ENCODE results near the gene EPM2AIP1. TPM values are rescaled to one million over a fixed set of nuclear protein-coding genes. Genes with fewer than 3 reads are reported as not detected.

The EPM2AIP1 gene
- total RNA-seq, 1 donor from 2014 or later, result 29.2 TPM

DNA sequence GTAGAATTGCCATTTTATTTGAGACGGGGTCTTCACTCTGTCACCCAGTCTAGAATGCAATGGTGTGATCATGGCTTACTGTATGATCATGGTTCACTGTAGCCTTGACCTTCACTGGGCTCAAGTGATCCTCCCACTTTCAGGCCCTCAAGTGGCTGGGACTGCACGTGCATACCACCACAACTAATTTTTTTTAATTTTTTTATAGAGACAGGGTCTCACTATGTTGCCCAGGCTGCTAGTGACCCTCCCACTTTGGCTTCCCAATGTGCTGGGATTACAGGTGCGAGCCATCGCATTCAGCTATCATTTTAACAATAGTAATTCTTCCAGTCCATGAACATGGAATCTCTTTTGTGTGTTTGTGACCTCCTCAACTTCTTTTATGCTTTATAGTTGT, 11.9 kb downstream of the EPM2AIP1 start:
- Mint-ChIP-seq H3K4me3 (no peak overlapping the region), H3K27ac (no peak overlapping the region), H3K27me3 (no peaks in the 10 kb centered on the region), H3K4me1 (ENCODE audit: unreplicated experiment) (no peaks in the 10 kb centered on the region), H3K9me3 (peaks cover 8% of the 10 kb centered on the region), H3K36me3 (peaks cover 28% of the 10 kb centered on the region)
- TF ChIP-seq, protein P1, sequence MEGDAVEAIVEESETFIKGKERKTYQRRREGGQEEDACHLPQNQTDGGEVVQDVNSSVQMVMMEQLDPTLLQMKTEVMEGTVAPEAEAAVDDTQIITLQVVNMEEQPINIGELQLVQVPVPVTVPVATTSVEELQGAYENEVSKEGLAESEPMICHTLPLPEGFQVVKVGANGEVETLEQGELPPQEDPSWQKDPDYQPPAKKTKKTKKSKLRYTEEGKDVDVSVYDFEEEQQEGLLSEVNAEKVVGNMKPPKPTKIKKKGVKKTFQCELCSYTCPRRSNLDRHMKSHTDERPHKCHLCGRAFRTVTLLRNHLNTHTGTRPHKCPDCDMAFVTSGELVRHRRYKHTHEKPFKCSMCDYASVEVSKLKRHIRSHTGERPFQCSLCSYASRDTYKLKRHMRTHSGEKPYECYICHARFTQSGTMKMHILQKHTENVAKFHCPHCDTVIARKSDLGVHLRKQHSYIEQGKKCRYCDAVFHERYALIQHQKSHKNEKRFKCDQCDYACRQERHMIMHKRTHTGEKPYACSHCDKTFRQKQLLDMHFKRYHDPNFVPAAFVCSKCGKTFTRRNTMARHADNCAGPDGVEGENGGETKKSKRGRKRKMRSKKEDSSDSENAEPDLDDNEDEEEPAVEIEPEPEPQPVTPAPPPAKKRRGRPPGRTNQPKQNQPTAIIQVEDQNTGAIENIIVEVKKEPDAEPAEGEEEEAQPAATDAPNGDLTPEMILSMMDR (conservative IDR thresholded peaks at IDR 0.05), result no peak
- DNase-seq (ENCODE audit: extremely low spot score, unreplicated experiment), result no peak

DNA sequence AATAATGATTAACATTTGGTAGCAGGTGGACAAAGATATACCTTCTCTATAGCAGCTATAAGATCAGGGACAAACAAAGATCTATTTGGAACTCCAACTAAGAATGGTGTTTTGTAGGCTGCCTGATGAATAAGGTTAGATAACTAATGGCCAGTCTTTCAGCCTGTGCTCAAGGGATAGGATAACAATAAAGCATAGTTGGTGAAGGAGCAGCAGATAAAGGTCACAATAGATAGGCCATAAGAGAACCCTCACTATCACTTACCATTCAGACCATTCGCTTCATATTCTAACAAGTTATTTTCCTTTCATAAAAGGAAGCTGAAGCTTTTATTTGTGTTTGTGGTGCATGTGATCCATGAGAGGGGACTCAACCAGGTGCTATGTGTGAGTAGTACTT, 19.8 kb downstream of the EPM2AIP1 start:
- Mint-ChIP-seq H3K4me1 (ENCODE audit: unreplicated experiment) (peaks cover 6% of the 10 kb centered on the region), H3K36me3 (no peaks in the 10 kb centered on the region), H3K4me3 (no peak overlapping the region), H3K27ac (no peak overlapping the region), H3K9me3 (no peaks in the 10 kb centered on the region), H3K27me3 (no peaks in the 10 kb centered on the region)
- DNase-seq (ENCODE audit: extremely low spot score, unreplicated experiment), result no peak
- TF ChIP-seq, protein P1 (conservative IDR thresholded peaks at IDR 0.05), result no peak

DNA sequence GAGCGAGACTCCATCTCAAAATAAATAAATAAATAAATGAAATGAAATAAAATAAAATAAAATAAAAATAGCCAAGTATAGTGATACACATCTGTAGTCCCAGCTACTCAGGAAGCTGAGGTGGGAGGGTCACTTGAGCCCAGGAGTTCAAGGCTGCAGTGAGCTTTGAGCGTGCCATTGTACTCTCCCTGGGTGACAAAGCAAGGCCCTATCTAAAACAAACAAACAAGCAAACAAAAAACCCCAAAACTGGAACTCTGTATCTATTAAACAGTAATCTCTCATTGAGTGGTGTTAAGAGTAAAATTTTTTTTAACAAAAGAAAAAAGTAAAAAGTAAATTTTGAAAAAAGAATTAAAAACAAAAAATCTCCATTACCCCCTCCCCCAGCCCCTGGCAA, 20.8 kb downstream of the EPM2AIP1 start:
- Mint-ChIP-seq H3K27ac (no peak overlapping the region), H3K27me3 (no peaks in the 10 kb centered on the region)
- no peak for DNase-seq (ENCODE audit: extremely low spot score, unreplicated experiment)

DNA sequence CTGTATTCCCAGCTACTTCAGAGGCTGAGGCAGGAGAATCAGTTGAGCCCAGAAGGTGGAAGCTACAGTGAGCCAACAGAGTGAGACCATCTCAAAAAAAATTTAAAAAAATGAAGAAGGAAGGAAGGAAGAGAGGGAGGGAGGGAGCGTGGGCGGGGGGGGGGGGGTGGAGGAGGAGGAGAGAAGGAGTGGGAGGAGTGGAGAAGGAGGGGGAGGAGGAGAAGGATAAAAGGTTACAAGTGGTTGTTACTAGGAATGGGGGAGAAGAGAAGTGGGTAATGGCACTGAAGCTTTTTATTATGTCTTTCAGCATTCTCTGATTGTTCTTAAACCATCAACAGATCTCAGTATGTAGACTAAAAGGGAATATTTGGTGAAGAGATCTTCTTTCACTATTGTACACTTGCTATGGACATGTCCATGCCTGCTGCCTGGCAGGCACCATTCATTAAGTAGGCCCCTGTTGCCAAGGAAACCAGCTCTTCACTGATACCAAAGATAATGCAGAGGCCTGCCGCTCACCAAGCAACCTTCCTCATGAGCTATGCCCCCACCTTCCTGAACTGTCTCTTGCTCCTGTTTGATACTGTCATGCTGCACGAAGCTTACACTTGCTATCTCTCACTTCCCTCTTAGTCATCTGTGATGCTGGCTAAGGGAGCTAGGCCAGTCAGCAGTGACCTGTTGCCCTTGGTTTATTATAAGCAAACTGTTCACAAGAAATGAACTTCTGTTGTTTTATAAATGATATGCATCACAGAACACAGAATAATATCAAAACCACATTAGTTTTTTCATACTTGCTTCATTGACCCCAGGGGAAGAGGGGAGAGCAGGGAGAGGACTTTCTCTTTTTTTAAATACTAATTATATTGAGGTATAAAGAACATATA, 23.1 kb downstream of the EPM2AIP1 start:
- Mint-ChIP-seq H3K36me3 (no peaks in the 10 kb centered on the region), H3K4me3 (peak overlapping the region; percentile 69), H3K4me1 (ENCODE audit: unreplicated experiment) (peaks cover 15% of the 10 kb centered on the region), H3K27ac (peak overlapping the region; percentile 89), H3K9me3 (no peaks in the 10 kb centered on the region), H3K27me3 (no peaks in the 10 kb centered on the region)
- DNase-seq (ENCODE audit: extremely low spot score, unreplicated experiment), result no peak
- TF ChIP-seq, protein P1 (conservative IDR thresholded peaks at IDR 0.05), result no peak

More for the DNA sequence above, 20.8 kb downstream of the EPM2AIP1 start:
- H3K36me3 Mint-ChIP-seq, result no peaks in the 10 kb centered on the region
- TF ChIP-seq, protein P1 (conservative IDR thresholded peaks at IDR 0.05), result no peak
- peaks cover 6% of the 10 kb centered on the region for H3K4me1 Mint-ChIP-seq (ENCODE audit: unreplicated experiment)
- H3K4me3 Mint-ChIP-seq, result no peak overlapping the region
- no peaks in the 10 kb centered on the region for H3K9me3 Mint-ChIP-seq

DNA sequence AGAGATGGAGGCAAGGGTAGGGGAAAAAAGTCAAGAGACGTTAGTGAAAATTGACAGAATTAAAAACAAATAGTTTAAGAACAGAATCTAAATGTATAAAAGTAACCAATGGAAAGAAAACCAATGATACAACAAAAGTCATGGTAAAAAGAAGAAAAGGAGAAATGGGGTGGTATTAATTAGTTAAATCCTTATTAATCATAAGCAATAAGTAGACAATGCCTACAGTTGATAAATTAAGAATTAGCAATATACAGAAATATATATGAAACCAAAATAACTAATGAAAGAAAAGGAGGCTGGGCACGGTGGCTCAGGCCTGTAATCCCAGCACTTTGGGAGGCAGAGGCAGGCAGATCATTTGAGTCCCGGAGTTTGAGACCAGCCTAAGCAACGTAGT, 23.8 kb downstream of the EPM2AIP1 start:
- peak overlapping the region; percentile 89 for H3K27ac Mint-ChIP-seq
- no peak overlapping the region for H3K4me3 Mint-ChIP-seq
- TF ChIP-seq, protein P1 (conservative IDR thresholded peaks at IDR 0.05), result no peak
- peaks cover 15% of the 10 kb centered on the region for H3K4me1 Mint-ChIP-seq (ENCODE audit: unreplicated experiment)
- H3K36me3 Mint-ChIP-seq, result no peaks in the 10 kb centered on the region
- no peak for DNase-seq (ENCODE audit: extremely low spot score, unreplicated experiment)
- H3K9me3 Mint-ChIP-seq, result no peaks in the 10 kb centered on the region
- H3K27me3 Mint-ChIP-seq, result no peaks in the 10 kb centered on the region

Measured in type B pancreatic cell (in vitro differentiated cells).